Fibroblast of lung (primary cell): ENCODE data around the gene DMWD. TPM values are rescaled to one million over a fixed set of nuclear protein-coding genes. Genes with fewer than 3 reads are reported as not detected.

Source experiments
- DNase-seq, 2 donors: peaks; one replicate each; pipeline versions ENCODE4 v3.0.0 to v3.0.0-alpha.2; 2010; ENCODE audit warnings: low read depth in 2 of 2
- H2AFZ ChIP-seq: 2 replicates; pipeline ENCODE4 v1.5.1; 2012; ENCODE audit warnings: low read length, control low read depth, inconsistent platforms
- H3K27ac ChIP-seq: 2 replicates; pipeline ENCODE4 v1.5.1; 2011; ENCODE audit warnings: low read length, control low read depth; ENCODE audit not compliant: insufficient read depth
- H3K27me3 ChIP-seq: 2 replicates; pipeline ENCODE4 v1.5.1; 2011; ENCODE audit warnings: mild to moderate bottlenecking, low read length; ENCODE audit not compliant: control insufficient read depth, insufficient read depth
- H3K36me3 ChIP-seq: 2 replicates; pipeline ENCODE4 v1.5.1; 2011; ENCODE audit warnings: low read length; ENCODE audit not compliant: control insufficient read depth, insufficient read depth
- H3K4me1 ChIP-seq: 2 replicates; pipeline ENCODE4 v1.5.1; 2011; ENCODE audit warnings: low read length; ENCODE audit not compliant: control insufficient read depth, insufficient read depth; ENCODE audit errors: extremely low read depth
- H3K4me2 ChIP-seq: 2 replicates; pipeline ENCODE4 v1.5.1; 2011; ENCODE audit warnings: low read length, control low read depth; ENCODE audit not compliant: insufficient read depth; ENCODE audit errors: extremely low read depth
- H3K4me3 ChIP-seq, 4 experiments: fragments of 200-600 bp in 1 of 4; sonication (generic) in 1 of 4; replicated peaks in 1 of 4; 2 replicates each; pipeline ENCODE4 v1.5.1; 2011 to 2016; ENCODE audit warnings: low read length in 4 of 4, low read depth in 3 of 4, mild to moderate bottlenecking in 3 of 4, control low read depth in 2 of 4, inconsistent platforms in 1 of 4, mixed read lengths in 1 of 4; ENCODE audit not compliant: insufficient read depth in 1 of 4; ENCODE audit errors: control extremely low read depth in 1 of 4
- H3K79me2 ChIP-seq: 2 replicates; pipeline ENCODE4 v1.5.1; 2012; ENCODE audit warnings: mild to moderate bottlenecking, low read length, inconsistent platforms; ENCODE audit not compliant: control insufficient read depth, insufficient read depth
- H3K9ac ChIP-seq: 2 replicates; pipeline ENCODE4 v1.5.1; 2011; ENCODE audit warnings: mild to moderate bottlenecking, low read length, control low read depth; ENCODE audit not compliant: insufficient read depth
- H3K9me3 ChIP-seq: 2 replicates; pipeline ENCODE4 v1.5.1; 2012; ENCODE audit warnings: low read depth, low read length; ENCODE audit not compliant: control insufficient read depth, insufficient read depth
- H4K20me1 ChIP-seq: 2 replicates; pipeline ENCODE4 v1.5.1; 2011; ENCODE audit warnings: low read length; ENCODE audit not compliant: control insufficient read depth, insufficient read depth; ENCODE audit errors: extremely low read depth
- CTCF ChIP-seq, 2 donors: IDR thresholded peaks in 1 of 2; conservative IDR thresholded peaks in 1 of 2; 1 replicate in 1 of 2; 2 replicates in 1 of 2; pipeline ENCODE4 v1.5.1; 2011 to 2012; ENCODE audit warnings: low read length in 2 of 2, control low read depth in 1 of 2, inconsistent platforms in 1 of 2, low read depth in 1 of 2, mild to moderate bottlenecking in 1 of 2
- EZH2 ChIP-seq: IDR thresholded peaks from 2 replicates; pipeline ENCODE4 v1.5.1; 2012; ENCODE audit warnings: low read length, control low read depth, mild to moderate bottlenecking; ENCODE audit errors: missing control alignments
- polyA plus RNA-seq, 2 donors: library from polyadenylated mRNA; depleted of rRNA in 1 of 2; stranded (reverse) in 1 of 2; unstranded in 1 of 2; fragments of >200 nt; gene quantifications; 2 replicates each; pipeline ENCODE4 v1.2.1, GENCODE V29; 2011 to 2012; ENCODE audit warnings: missing spikeins in 1 of 2
- total RNA-seq: library from RNA; depleted of rRNA; stranded (reverse); fragments of >200 nt; gene quantifications from 2 replicates; pipeline ENCODE4 v1.2.1, GENCODE V29; 2014

DMWD gene
- total and polyA plus RNA-seq, 2 donors (not counting 1 experiment from before 2014, with no cell fraction given) = 18.1 to 33.5 TPM

GRCh38 chr19:45779231-45780145, 13.2 kb downstream of the DMWD start:
- Histone ChIP-seq H3K4me3 (peak overlapping the region in 1 of 4 experiments; percentile 81), H2AFZ (no peak overlapping the region), H3K27ac (no peak overlapping the region), H3K4me1 (peaks cover 22% of the 10 kb centered on the region), H3K9me3 (no peaks in the 10 kb centered on the region), H3K79me2 (peaks cover 9% of the 10 kb centered on the region), H3K36me3 (peaks cover 22% of the 10 kb centered on the region), H3K27me3 (no peaks in the 10 kb centered on the region), H3K4me2 (no peak overlapping the region), H3K9ac (no peak overlapping the region), H4K20me1 (no peaks in the 10 kb centered on the region)
- peak in 1 of 2 donors; percentile 30 for DNase-seq
- TF ChIP-seq CTCF (conservative IDR thresholded peaks at IDR 0.05 in 1 of 2, IDR thresholded peaks at IDR 0.05 in 1 of 2; ENCODE audit: low read depth in 1 of 2, low read length in 2 of 2) = peak; percentile 20 to 24
- no peak for TF ChIP-seq EZH2

GRCh38 chr19:45778010-45778661, 14.5 kb downstream of the DMWD start:
- no peaks in the 10 kb centered on the region for H3K27me3 ChIP-seq
- TF ChIP-seq CTCF (conservative IDR thresholded peaks at IDR 0.05 in 1 of 2, IDR thresholded peaks at IDR 0.05 in 1 of 2; ENCODE audit: low read depth in 1 of 2, low read length in 2 of 2) (no peak), EZH2 (no peak)
- H2AFZ ChIP-seq = no peak overlapping the region
- DNase-seq = no peak
- H3K36me3 ChIP-seq = peaks cover 22% of the 10 kb centered on the region
- no peak overlapping the region for H3K4me2 ChIP-seq
- no peak overlapping the region for H3K9ac ChIP-seq
- H4K20me1 ChIP-seq = no peaks in the 10 kb centered on the region
- H3K4me3 ChIP-seq = no peak overlapping the region
- H3K4me1 ChIP-seq = peaks cover 12% of the 10 kb centered on the region
- H3K9me3 ChIP-seq = no peaks in the 10 kb centered on the region
- peaks cover 9% of the 10 kb centered on the region for H3K79me2 ChIP-seq
- H3K27ac ChIP-seq = no peak overlapping the region

- Histone ChIP-seq H3K9me3 (no peaks in the 10 kb centered on the region), H3K27me3 (no peaks in the 10 kb centered on the region), H3K4me3 (no peak overlapping the region), H3K4me2 (no peak overlapping the region), H3K36me3 (peaks cover 27% of the 10 kb centered on the region), H3K9ac (no peak overlapping the region), H3K4me1 (peaks cover 11% of the 10 kb centered on the region), H2AFZ (no peak overlapping the region), H3K27ac (no peak overlapping the region), H3K79me2 (peaks cover 9% of the 10 kb centered on the region), H4K20me1 (no peaks in the 10 kb centered on the region)
- TF ChIP-seq CTCF (conservative IDR thresholded peaks at IDR 0.05 in 1 of 2, IDR thresholded peaks at IDR 0.05 in 1 of 2; ENCODE audit: low read depth in 1 of 2, low read length in 2 of 2) (no peak), EZH2 (no peak)
- DNase-seq = no peak
These were observed 15.2 kb downstream of the DMWD start for GRCh38 chr19:45777395-45777961.
